Erythroblast (primary cell): ENCODE data around the gene HECW1.

Experiments used
- GATA1 ChIP-seq: IDR thresholded peaks from 2 replicates; pipeline ENCODE4 v1.6.1; 2011; ENCODE audit warnings: low read depth, mild to moderate bottlenecking, control low read depth, low read length, moderate library complexity
- POLR2A ChIP-seq: IDR thresholded peaks from 2 replicates; pipeline ENCODE4 v1.6.1; 2011; ENCODE audit warnings: mild to moderate bottlenecking, low read length

DNA sequence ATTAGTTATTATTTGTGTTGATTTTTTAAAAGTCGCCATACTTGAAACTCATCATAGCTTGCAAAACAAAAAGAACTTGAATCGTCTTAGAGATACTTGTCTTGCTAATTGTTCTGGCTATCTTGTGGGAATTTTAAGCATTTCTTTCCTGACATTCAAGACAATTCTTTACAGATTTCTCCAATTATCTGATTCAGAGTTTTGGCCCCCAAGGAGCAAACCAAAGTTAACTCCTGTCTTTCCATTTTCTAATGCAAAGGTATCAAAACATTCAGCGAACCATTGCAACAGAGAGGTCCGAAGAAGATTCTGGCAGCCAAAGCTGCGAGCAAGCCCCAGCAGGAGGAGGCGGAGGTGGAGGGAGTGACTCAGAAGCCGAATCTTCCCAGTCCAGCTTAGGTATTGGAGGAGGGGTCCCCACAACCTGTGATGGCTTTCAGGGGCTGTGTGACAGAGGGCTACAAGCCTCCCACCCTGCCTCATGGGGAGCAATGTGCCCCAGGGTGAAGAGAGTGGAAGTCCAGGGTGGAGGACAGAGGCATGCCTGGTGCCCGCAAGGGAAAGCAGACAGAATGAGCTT, 351.0 kb downstream of the HECW1 start:
- TF ChIP-seq POLR2A = no peak
- TF ChIP-seq GATA1 = no peak
